MCF 10A (cell line): ENCODE data around the gene NRP1. TPM values are rescaled to one million over a fixed set of nuclear protein-coding genes. Genes with fewer than 3 reads are reported as not detected.

Experiments used
- BruUV-seq: library from RNA; stranded (reverse); fragments of 400-500 nt; replicated peaks from 2 replicates; lab custom pipeline; 2021; lab: Mats Ljungman, UMichigan
- CTCF ChIA-PET: fragments of 300-600 bp; sonication (Branson Sonifier 250); formaldehyde crosslinking; extraction: SDS; loops from one replicate; lab custom pipeline; 2021; ENCODE audit warnings: antibody characterized with exemption, inconsistent platforms; lab: Yijun Ruan, JAX
- POLR2A ChIA-PET: fragments of 300-600, 350-650 bp; sonication (Branson Sonifier 250); formaldehyde crosslinking; extraction: SDS; loops from one replicate; lab custom pipeline; 2020; ENCODE audit warnings: antibody characterized with exemption, inconsistent platforms; lab: Yijun Ruan, JAX
- DNase-seq: peaks from one replicate; pipeline ENCODE4 v3.0.0-alpha.2; 2018; ENCODE audit not compliant: unreplicated experiment
- H3K27ac Mint-ChIP-seq: one replicate; pipeline ENCODE4 v1.8.0; 2022; ENCODE audit warnings: mild to moderate bottlenecking, low read depth, mixed read lengths; ENCODE audit not compliant: unreplicated experiment
- H3K27me3 Mint-ChIP-seq: one replicate; pipeline ENCODE4 v1.8.0; 2022; ENCODE audit warnings: mixed read lengths; ENCODE audit not compliant: insufficient read depth, unreplicated experiment
- H3K36me3 Mint-ChIP-seq: one replicate; pipeline ENCODE4 v1.8.0; 2022; ENCODE audit warnings: mild to moderate bottlenecking, moderate library complexity, mixed read lengths; ENCODE audit not compliant: insufficient read depth, unreplicated experiment
- H3K4me1 Mint-ChIP-seq: one replicate; pipeline ENCODE4 v1.8.0; 2022; ENCODE audit warnings: mixed read lengths; ENCODE audit not compliant: insufficient read depth, unreplicated experiment
- H3K4me3 Mint-ChIP-seq: one replicate; pipeline ENCODE4 v1.8.0; 2022; ENCODE audit warnings: mild to moderate bottlenecking, moderate library complexity, mixed read lengths; ENCODE audit not compliant: unreplicated experiment
- H3K9me3 Mint-ChIP-seq: one replicate; pipeline ENCODE4 v1.8.0; 2022; ENCODE audit warnings: mixed read lengths; ENCODE audit not compliant: unreplicated experiment
- intact Hi-C: fragments of 100-400 bp; cut with micrococcal nuclease; formaldehyde crosslinking; loops from 2 replicates; pipeline ENCODE4 v1.14.1; 2022
- total RNA-seq: library from RNA; stranded (reverse); gene quantifications from 2 replicates; pipeline ENCODE4 v1.2.3, GENCODE V29; 2022
- TF ChIP-seq, protein P1 (sequence below): fragments of 200-600 bp; IDR thresholded peaks from one replicate; pipeline ENCODE4 v1.8.0; 2022; ENCODE audit warnings: antibody characterized with exemption, mild to moderate bottlenecking; ENCODE audit not compliant: unreplicated experiment

The NRP1 gene
- total RNA-seq, 1 experiment from 2014 or later: 66.6 TPM

- ChIA-PET CTCF (interaction anchor here (0.5 to 2.4 kb wide), 8 partner anchors 14 to 1337 kb away, joined by 3 to 18 read pairs (median 3); no protein-coding TSS in a partner anchor), POLR2A (interaction anchor here (0.8 to 2.2 kb wide), 3 partner anchors 23 to 134 kb away, joined by 3 to 6 read pairs (median 5); no protein-coding TSS in a partner anchor)
- Mint-ChIP-seq H3K4me3 (no peak overlapping the region), H3K9me3 (no peaks in the 10 kb centered on the region), H3K27me3 (no peaks in the 10 kb centered on the region), H3K4me1 (peaks cover 41% of the 10 kb centered on the region), H3K27ac (peak overlapping the region; percentile 72), H3K36me3 (peaks cover 18% of the 10 kb centered on the region)
- TF ChIP-seq, protein P1, sequence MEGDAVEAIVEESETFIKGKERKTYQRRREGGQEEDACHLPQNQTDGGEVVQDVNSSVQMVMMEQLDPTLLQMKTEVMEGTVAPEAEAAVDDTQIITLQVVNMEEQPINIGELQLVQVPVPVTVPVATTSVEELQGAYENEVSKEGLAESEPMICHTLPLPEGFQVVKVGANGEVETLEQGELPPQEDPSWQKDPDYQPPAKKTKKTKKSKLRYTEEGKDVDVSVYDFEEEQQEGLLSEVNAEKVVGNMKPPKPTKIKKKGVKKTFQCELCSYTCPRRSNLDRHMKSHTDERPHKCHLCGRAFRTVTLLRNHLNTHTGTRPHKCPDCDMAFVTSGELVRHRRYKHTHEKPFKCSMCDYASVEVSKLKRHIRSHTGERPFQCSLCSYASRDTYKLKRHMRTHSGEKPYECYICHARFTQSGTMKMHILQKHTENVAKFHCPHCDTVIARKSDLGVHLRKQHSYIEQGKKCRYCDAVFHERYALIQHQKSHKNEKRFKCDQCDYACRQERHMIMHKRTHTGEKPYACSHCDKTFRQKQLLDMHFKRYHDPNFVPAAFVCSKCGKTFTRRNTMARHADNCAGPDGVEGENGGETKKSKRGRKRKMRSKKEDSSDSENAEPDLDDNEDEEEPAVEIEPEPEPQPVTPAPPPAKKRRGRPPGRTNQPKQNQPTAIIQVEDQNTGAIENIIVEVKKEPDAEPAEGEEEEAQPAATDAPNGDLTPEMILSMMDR: peak; percentile 29
- intact Hi-C loops: no loop called here
- no TSS peak for BruUV-seq
- peak; percentile 42 for DNase-seq
Measured at GRCh38 chr10:33327751-33328150, 6.7 kb downstream of the NRP1 start.

DNA sequence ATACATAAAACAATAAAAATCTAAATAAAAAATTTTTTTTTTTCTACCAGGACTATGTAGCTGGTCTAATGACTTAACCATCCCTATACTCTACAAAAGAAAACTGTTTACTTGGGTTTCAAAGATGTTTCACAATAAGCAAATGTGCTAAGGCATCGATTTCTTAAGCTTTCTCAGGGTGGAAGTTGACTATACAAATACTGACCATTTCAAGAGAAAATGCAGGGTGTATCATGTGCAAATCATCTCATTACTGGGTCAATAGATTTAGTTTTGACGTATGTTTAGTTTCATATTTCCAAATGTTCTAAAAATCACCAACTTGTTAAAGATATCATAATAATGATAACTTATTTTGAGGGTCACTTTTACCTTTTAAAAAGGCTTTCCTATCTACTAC, 7.5 kb downstream of the NRP1 start:
- POLR2A ChIA-PET: interaction anchor here (0.6 to 2.2 kb wide), 3 partner anchors 23 to 384 kb away, joined by 3 to 6 read pairs (median 3); no protein-coding TSS in a partner anchor
- intact Hi-C loops: no loop called here
- BruUV-seq: no TSS peak
- Mint-ChIP-seq H3K4me3 (no peak overlapping the region), H3K27ac (peak overlapping the region; percentile 72), H3K36me3 (peaks cover 23% of the 10 kb centered on the region), H3K9me3 (no peaks in the 10 kb centered on the region), H3K4me1 (peaks cover 34% of the 10 kb centered on the region), H3K27me3 (no peaks in the 10 kb centered on the region)
- CTCF ChIA-PET: interaction anchor here (0.7 to 2.4 kb wide), 5 partner anchors 115 to 1338 kb away, joined by 3 to 18 read pairs (median 3); no protein-coding TSS in a partner anchor
- no peak for DNase-seq
- TF ChIP-seq, protein P1: no peak

DNA sequence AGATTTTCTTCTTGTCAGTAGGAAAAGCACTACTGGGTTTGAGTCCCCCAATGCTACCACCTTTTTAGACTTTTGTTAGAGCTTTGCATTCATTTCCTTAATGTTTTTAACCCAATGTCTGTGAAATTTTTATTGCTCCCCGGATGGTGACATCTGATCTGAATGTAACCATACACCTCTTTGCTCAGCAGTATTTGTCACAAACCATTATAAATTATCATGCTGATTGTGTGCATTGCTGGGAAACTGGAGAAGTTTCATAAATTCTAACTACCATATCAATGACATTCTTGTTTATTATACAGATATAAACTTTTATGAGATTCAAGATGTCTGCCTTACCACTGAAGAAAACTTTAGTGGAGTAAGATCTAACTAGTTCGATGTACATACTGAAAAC, 8.5 kb downstream of the NRP1 start:
- TF ChIP-seq, protein P1: no peak
- ChIA-PET CTCF (interaction anchor here (0.7 kb wide), 1 partner anchor 1085 kb away, joined by 3 read pairs; no protein-coding TSS in a partner anchor), POLR2A (no interaction called here)
- peaks cover 24% of the 10 kb centered on the region for H3K4me1 Mint-ChIP-seq
- no peaks in the 10 kb centered on the region for H3K27me3 Mint-ChIP-seq
- intact Hi-C loops: no loop called here
- H3K36me3 Mint-ChIP-seq: peaks cover 31% of the 10 kb centered on the region
- no peak overlapping the region for H3K27ac Mint-ChIP-seq
- H3K9me3 Mint-ChIP-seq: no peaks in the 10 kb centered on the region
- H3K4me3 Mint-ChIP-seq: no peak overlapping the region
- no TSS peak for BruUV-seq
- no peak for DNase-seq

DNA sequence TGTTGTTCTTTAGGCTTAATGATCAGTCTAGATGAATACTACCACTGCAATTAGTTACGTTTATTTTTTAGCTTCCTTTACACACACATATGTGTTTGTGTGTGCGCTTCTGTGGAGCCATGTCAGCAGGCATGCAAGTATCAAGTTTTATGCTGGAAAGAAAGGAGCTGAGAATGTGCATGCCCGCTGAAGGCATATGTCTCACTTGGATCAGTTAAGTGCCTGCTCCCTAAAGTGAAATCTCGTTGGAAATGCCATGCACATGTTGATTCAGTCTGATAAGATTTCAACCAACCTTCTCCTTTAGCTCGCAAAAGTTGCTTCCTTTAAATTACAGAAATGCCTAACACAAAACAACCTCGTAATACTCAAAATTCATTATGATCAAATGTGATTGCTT, 10.7 kb downstream of the NRP1 start:
- Mint-ChIP-seq H3K9me3 (peaks cover 8% of the 10 kb centered on the region), H3K27ac (no peak overlapping the region), H3K36me3 (peaks cover 35% of the 10 kb centered on the region), H3K4me3 (no peak overlapping the region), H3K4me1 (peaks cover 22% of the 10 kb centered on the region), H3K27me3 (no peaks in the 10 kb centered on the region)
- TF ChIP-seq, protein P1: no peak
- intact Hi-C loops: no loop called here
- no peak for DNase-seq
- ChIA-PET POLR2A (interaction anchor here (1.0 kb wide), 1 partner anchor 9 kb away, joined by 5 read pairs; no protein-coding TSS in a partner anchor), CTCF (no interaction called here)
- BruUV-seq: no TSS peak
